Right lung (tissue), 5 donors: ENCODE measurements around the gene TAF15. TPM values are rescaled to one million over a fixed set of nuclear protein-coding genes. Genes with fewer than 3 reads are reported as not detected.
A peak's percentile ranks its signal among the peaks of the same experiment; 100 is the strongest.

Experiments
- DNase-seq, 2 donors: peaks; one replicate each; pipeline ENCODE4 v3.0.0-alpha.2; 2013
- polyA plus RNA-seq, 5 donors: library from polyadenylated mRNA; unstranded; fragments of 120-200 nt; gene quantifications; one replicate each; pipeline versions ENCODE4 v1.2.1 to v1.2.3, GENCODE V29; 2013; ENCODE audit warnings: inconsistent platforms in 1 of 5, low replicate concordance in 1 of 5; ENCODE audit not compliant: insufficient read length in 5 of 5, insufficient read depth in 1 of 5

Gene TAF15
- polyA plus RNA-seq, 5 donors, result 200 to 261 (median 239) TPM

DNA sequence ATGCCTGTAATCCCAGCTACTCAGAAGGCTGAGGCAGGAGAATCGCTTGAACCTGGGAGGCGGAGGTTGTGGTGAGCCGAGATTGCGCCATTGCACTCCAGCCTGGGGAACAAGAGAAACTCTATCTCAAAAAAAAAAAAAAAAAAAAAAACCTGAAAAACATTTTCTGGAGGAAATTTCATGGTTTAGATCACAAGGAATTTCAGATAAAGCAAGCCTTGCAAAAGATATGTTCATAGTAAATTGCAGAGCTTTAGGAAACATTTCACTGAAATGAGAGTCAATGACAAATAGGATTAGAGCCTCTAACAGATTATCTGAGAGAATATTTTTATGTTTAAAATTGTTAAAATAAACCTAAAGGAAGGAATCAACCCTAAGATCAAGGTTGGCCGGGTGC lies 3.2 kb downstream of the TAF15 start:
- no peak for DNase-seq

DNA sequence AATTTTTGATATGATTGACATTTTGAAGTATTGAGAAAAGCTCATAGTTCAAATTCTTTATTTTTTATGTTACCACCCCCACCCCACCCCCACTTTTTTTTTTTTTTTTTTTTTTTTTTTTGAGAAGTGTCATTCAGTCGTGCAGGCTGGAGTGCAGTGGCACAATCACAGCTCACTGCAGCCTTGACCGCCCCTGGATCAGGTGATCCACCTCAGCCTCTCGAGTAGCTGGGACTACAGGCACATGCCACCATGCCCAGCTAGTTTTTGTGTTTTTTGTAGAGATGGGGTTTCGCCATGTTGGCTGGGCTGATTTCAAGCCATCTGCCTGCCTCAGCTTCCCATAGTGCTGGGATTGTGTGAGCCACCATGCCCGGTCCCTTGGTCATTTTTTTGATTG lies 7.4 kb downstream of the TAF15 start:
- no peak for DNase-seq

DNA sequence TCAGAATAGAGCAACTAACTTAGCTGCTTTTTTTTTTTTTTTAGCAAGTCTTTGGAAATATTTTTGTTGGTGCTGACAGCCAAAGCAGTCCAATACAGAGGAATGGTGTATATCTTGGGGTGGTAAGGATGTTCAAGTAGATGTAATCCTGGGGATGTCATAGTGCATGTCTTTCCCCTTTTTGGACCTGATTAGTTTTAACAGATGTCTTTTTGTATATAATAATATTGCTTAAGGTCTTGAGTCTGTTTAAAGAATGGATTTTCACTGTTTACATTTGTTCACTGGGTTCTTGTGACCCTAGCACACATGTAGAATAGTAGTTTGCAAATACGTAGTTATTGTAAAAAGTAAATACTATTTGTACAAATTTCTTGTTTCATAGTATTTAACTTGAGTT lies 7.9 kb downstream of the TAF15 start:
- DNase-seq, result no peak

DNA sequence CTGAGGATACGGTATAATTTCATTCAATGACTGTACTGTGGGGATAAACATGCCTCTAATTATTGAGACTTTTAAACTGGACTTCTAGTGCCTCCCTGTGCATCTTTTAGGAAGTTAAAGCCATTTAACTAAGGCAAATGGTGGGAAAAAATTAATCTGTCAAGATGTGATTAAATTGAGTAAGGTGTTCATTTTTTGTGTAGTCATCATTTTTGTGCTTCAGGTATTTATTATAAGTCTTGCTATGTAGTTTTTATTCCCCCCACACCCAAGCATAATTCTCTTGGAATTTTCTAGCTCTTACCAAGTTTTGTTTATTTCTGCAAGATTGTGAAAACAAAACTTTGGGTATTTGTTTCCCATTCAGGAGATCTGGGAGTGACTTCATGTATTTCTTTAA lies 10.2 kb downstream of the TAF15 start:
- no peak for DNase-seq

DNA sequence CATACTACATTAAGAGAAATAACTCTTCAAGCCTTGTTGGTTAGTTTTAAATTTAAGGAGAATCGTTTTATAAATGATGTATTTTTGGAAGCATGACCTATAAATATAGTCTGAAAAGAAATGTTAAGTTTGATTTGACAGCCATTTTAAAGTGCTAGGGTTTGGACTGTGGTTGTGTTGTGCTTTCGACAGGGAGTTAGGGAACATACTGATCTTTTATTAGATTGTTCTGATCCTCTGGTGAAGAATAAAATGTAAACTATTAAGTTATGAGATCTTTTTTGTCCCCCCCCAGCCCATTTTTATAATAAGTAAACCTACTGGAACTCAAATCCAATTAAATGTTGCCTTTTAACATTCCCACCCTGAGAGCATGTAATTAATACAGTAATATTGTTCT lies 12.0 kb downstream of the TAF15 start:
- DNase-seq, result no peak

DNA sequence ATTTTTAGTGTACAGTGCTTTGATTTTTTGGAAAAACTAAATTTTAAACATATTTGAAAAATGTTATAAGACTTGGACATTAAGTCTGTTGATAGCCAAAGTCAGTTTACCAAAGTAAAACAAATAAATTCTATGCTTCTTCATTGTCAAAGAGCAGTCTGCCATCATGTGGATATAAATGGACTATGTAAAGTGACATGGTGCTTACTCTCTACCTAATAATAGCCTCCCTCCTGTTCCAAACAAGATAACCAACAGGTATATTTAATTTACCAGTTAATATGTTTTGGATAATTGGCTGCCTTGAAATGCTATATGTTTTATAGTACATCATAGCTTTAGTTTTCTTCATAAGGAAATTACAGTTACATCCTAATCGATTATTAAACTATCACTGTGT lies 15.9 kb downstream of the TAF15 start:
- no peak for DNase-seq

DNA sequence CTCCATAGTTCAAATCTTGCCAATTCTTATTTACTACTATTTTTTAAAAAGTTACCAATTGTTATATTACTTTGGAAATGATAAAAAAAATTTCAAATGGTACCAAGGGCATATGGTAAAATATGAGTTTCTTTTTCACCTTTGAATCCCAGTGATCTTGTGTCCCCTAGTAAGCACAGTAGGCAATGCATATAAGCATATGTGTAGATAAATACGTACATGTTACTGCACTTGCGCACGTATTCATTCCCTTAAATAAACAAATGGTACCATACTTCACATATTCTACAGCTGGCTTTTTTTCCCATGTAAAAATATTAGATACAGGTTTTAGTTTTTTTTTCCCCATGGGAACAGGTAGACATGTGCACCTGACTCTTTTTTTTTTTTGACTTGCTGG lies 31.8 kb downstream of the TAF15 start:
- DNase-seq, result no peak

- DNase-seq, result no peak
Observed at GRCh38 chr17:35841505-35841904, 32.2 kb downstream of the TAF15 start.

- DNase-seq, result no peak
Observed at GRCh38 chr17:35842239-35842638, 33.0 kb downstream of the TAF15 start.

- no peak for DNase-seq
Observed at GRCh38 chr17:35843698-35844097, 34.4 kb downstream of the TAF15 start.

DNA sequence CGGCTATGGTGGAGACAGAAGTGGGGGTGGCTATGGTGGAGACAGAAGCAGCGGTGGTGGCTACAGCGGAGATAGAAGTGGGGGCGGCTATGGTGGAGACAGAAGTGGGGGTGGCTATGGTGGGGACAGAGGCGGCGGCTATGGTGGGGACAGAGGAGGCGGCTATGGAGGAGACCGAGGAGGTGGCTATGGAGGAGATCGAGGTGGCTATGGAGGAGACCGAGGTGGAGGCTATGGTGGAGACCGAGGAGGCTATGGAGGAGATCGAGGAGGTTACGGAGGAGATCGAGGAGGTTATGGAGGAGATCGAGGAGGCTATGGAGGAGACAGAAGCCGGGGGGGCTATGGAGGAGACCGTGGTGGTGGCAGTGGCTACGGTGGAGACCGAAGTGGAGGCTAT lies 35.3 kb downstream of the TAF15 start:
- DNase-seq, result no peak

GRCh38 chr17:35846055-35846809 lies 36.9 kb downstream of the TAF15 start:
- no peak for DNase-seq

DNA sequence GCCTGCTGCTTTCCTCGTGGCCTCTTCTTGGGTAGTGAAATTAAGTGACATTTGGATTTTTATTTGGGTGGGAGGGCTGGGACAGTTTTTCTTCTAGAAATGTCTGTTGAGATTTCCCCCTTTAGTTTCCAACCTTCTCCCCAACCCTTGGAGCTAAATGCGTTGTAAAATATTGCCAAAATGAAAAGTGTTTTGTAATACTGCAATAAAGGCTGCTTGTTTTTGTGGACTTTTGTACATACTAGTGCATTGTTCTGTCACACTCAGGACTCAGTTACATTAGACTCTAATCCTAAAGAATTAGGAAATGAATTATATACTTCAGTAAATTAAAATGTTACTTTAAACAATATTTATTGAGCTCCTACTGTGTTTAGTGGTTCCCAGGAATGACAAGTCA lies 37.7 kb downstream of the TAF15 start:
- no peak for DNase-seq

- no peak for DNase-seq
Observed at GRCh38 chr17:35847633-35848373, 38.5 kb downstream of the TAF15 start.

GRCh38 chr17:35849469-35850348 lies 40.4 kb downstream of the TAF15 start:
- peak; percentile 13 to 48 for DNase-seq

- no peak for DNase-seq
Observed at GRCh38 chr17:35855965-35856364, 46.7 kb downstream of the TAF15 start.

- DNase-seq, result no peak
Observed at GRCh38 chr17:35856603-35857002, 47.3 kb downstream of the TAF15 start.

DNA sequence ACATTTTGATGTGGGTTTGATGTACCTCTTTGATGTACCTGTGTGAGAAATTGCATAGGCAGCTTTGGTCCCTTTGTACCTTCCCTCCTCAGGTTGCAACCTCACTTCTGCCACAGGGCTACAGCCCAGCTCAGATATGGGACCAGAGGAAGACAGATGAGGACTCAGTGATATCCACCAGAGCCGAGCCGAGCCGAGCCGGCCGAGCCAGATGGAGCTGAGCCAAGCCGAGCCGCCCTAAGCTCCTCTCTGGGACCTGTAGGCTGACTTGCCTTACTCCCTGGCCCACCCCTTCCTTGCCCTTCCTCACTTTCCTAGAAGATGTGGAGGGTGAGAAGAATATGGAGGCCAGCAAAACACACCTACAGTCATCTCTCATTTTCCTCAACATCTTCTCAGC lies 55.6 kb downstream of the TAF15 start:
- DNase-seq, result no peak

DNA sequence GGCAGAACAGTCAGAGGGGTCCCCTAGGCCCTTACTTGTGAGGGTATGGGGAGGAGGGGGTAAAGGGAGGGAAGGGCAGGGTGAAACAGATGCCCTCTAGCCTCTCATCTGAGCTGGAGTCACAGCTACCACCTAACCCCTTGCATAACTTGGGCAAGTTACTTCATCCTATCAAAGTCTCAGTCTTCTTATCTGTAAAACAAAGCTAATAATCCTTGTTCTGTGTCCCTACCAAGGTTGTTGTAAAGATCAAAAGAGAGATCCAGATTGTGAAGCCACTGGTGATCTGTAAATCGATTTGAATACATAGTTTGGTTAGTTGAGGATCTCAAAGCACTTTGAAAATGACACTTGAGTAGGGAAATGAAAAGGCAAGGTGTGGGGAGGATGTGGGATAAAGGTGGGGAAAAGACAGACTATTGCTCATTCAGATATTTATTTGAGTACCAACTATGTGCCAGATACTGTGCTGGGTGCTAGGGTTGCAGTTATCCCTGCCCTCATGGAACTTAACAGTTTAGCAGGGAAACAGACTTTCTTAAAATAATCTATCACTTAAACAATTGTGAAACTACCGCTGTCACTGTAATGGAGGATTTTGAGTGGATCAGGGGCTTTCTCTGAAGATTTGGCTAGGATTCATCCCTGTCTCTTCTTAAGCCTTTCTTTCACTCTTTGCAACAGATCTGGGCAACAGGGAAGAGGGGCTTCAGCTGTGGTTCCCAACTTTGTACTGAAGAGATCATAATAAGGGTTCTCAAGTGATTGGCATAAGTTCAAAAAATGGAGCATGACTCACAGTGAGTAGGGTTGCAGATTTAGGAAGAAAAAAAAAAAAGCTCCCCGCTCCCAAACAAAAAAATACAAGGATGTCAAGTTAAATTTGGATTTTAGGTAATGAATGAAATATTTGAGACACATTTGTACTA lies 56.4 kb downstream of the TAF15 start:
- no peak for DNase-seq

DNA sequence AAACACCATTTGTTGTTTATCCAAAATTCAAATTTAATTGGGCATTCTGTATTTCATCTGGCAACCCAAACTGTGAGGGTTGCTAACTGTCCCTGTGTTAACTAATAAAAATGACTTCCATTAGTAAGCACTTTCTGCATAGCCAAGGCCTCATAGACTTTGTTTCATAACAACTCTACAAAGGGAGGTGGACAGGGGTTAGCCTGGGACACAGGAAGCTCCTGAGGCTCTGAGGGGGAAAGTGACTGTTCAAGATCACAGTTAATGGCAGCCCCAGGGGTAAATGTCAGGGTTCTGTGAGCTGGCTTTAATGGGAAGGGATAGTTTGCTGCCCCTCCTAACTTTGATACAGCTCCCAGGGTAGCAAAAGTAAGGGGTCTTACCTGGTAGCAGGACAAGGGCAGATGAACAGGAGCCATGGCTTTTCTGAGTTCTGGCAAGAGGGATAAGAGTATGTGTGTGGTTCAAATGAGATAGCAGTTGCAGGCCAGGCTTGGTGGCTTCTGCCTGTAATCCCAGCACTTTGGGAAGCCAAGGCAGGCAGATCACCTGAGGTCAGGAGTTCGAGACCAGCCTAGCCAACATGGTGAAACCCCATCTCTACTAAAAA lies 57.2 kb downstream of the TAF15 start:
- no peak for DNase-seq

GRCh38 chr17:35867574-35867973 lies 58.3 kb downstream of the TAF15 start:
- no peak for DNase-seq
